K562 (cell line): ENCODE measurements around the gene NOTO. TPM values are rescaled to one million over a fixed set of nuclear protein-coding genes. Genes with fewer than 3 reads are reported as not detected.
A peak's percentile ranks its signal among the peaks of the same experiment; 100 is the strongest.

Experiments used
- ATF6 ChIP-seq: sonication (generic); formaldehyde crosslinking; IDR thresholded peaks from 2 replicates; pipeline ENCODE4 v1.4.0; 2020; ENCODE audit warnings: mild to moderate bottlenecking, missing genetic modification reagents
- BCOR ChIP-seq: fragments of 450-650 bp; IDR thresholded peaks from 2 replicates; pipeline ENCODE4 v1.6.1; 2016
- DPF2 ChIP-seq: fragments of 450-650 bp; IDR thresholded peaks from 2 replicates; pipeline ENCODE4 v1.6.1; 2016
- FOS ChIP-seq: IDR thresholded peaks from 3 replicates; pipeline ENCODE4 v1.6.1; 2011; ENCODE audit not compliant: insufficient read length; ENCODE audit errors: extremely low read depth
- FOXK2 ChIP-seq, 2 experiments: fragments of 450-650 bp; IDR thresholded peaks in 1 of 2; conservative IDR thresholded peaks in 1 of 2; 2 replicates each; pipeline ENCODE4 v1.6.1; 2016; ENCODE audit warnings: low read depth in 2 of 2, mild to moderate bottlenecking in 1 of 2
- HDAC2 ChIP-seq: fragments of 450-650 bp; IDR thresholded peaks from 2 replicates; pipeline ENCODE4 v1.6.1; 2016; ENCODE audit warnings: mild to moderate bottlenecking
- KDM2B ChIP-seq: fragments of 250-450 bp; sonication (Bioruptor Pico); IDR thresholded peaks from 2 replicates; pipeline ENCODE4 v1.8.0; 2021; ENCODE audit warnings: mild to moderate bottlenecking, moderate library complexity
- KDM4B ChIP-seq, 2 experiments: fragments of 450-650 bp in 1 of 2; sonication (generic) in 1 of 2; IDR thresholded peaks; 2 replicates each; pipeline ENCODE4 v1.6.1; 2016 to 2017; ENCODE audit warnings: borderline replicate concordance in 2 of 2, antibody characterized with exemption in 1 of 2, low read depth in 1 of 2, mild to moderate bottlenecking in 1 of 2
- PBX2 ChIP-seq, 2 experiments: IDR thresholded peaks in 1 of 2; conservative IDR thresholded peaks in 1 of 2; 2 replicates each; pipeline ENCODE4 v1.6.1; 2016; ENCODE audit warnings: low read depth in 2 of 2, mild to moderate bottlenecking in 1 of 2, missing compliant biosample characterization in 1 of 2, missing genetic modification characterization in 1 of 2, moderate library complexity in 1 of 2
- POLR2G ChIP-seq: fragments of 200-400 bp; formaldehyde crosslinking; IDR thresholded peaks from 2 replicates; pipeline ENCODE4 v1.6.1; 2017; ENCODE audit warnings: low read depth, mild to moderate bottlenecking, antibody characterized with exemption, low read length, moderate library complexity
- POLR3A ChIP-seq: IDR thresholded peaks from 2 replicates; pipeline ENCODE4 v1.6.1; 2011; ENCODE audit warnings: borderline replicate concordance, mild to moderate bottlenecking, moderate library complexity; ENCODE audit not compliant: insufficient read length, insufficient read depth; ENCODE audit errors: extremely low read depth
- RFX1 ChIP-seq: fragments of 450-650 bp; IDR thresholded peaks from 2 replicates; pipeline ENCODE4 v1.6.1; 2016; ENCODE audit warnings: mild to moderate bottlenecking, moderate library complexity
- SAP30 ChIP-seq: fragments of 200-600 bp; sonication (generic); IDR thresholded peaks from 2 replicates; pipeline ENCODE4 v1.6.1; 2012; ENCODE audit warnings: borderline replicate concordance, low read depth, mild to moderate bottlenecking, moderate library complexity, low read length, control low read depth, inconsistent platforms; ENCODE audit not compliant: insufficient read depth, poor library complexity, severe bottlenecking
- SMAD4 ChIP-seq: fragments of 250-450 bp; sonication (Bioruptor Pico); conservative IDR thresholded peaks from 2 replicates; pipeline ENCODE4 v1.8.0; 2021; ENCODE audit warnings: inconsistent platforms, mild to moderate bottlenecking, moderate library complexity
- SRF ChIP-seq, 2 experiments: fragments of 250-450, 450-650 bp in 1 of 2; sonication (Bioruptor Pico) in 1 of 2; sonication (generic) in 1 of 2; formaldehyde crosslinking; IDR thresholded peaks; 2 replicates each; pipeline versions ENCODE4 v1.5.0 to v1.5.1; 2020 to 2022; ENCODE audit warnings: mild to moderate bottlenecking in 1 of 2, missing genetic modification reagents in 1 of 2
- SUPT5H ChIP-seq: fragments of 450-650 bp; IDR thresholded peaks from 2 replicates; pipeline ENCODE4 v1.6.1; 2016
- TFE3 ChIP-seq: fragments of 450-650 bp; formaldehyde crosslinking; IDR thresholded peaks from 2 replicates; pipeline ENCODE4 v1.4.0; 2020; ENCODE audit warnings: mild to moderate bottlenecking, mixed read lengths
- ZNF507 ChIP-seq: conservative IDR thresholded peaks from 2 replicates; pipeline ENCODE4 v1.6.1; 2017; ENCODE audit warnings: missing genetic modification characterization, missing compliant biosample characterization
- polyA plus RNA-seq, 8 experiments: library from polyadenylated mRNA; depleted of rRNA in 4 of 8; stranded (reverse) in 5 of 8; unstranded in 3 of 8; fragments of >200 nt; fragmentation: Nextera tagmentation in 2 of 8; fragmentation: Illumina TruSeq in 1 of 8; extraction: Ambion mirVana in 2 of 8; extraction: Trizol in 1 of 8; gene quantifications; 2 replicates each; pipeline versions ENCODE4 v1.2.1 to v1.2.3, GENCODE V29; 2011 to 2014; ENCODE audit warnings: inconsistent platforms in 1 of 8, missing spikeins in 1 of 8
- total RNA-seq, 7 experiments: library from RNA; depleted of rRNA in 6 of 7; stranded (reverse); fragments of >200 nt in 6 of 7; fragmentation: Illumina TruSeq in 2 of 7; extraction: Trizol in 2 of 7; gene quantifications; 2 replicates each; pipeline versions ENCODE4 v1.2.1 to v1.2.3, GENCODE V29; 2011 to 2021; ENCODE audit warnings: low replicate concordance in 1 of 7

Gene NOTO
- total and polyA plus RNA-seq, 9 of the 15 experiments (the other 6 are each of a cell fraction or from before 2014, with no cell fraction given), result not detected

GRCh38 chr2:73233154-73233931 lies 31.0 kb downstream of the NOTO start, which contains the start of gene PRADC1 (continued):
- TF ChIP-seq PBX2 (CRISPR knock-in tag; IDR thresholded peaks at IDR 0.05; ENCODE audit: low read depth) (peak; percentile 80), PBX2 (tag; conservative IDR thresholded peaks at IDR 0.05; ENCODE audit: low read depth) (peak; percentile 97), POLR2G (peak; percentile 83), SRF (CRISPR knock-in tag; IDR thresholded peaks at IDR 0.05) (peak in 1 of 2 experiments; percentile 82; a peak in 1 of 4 replicates), KDM2B (CRISPR knock-in tag) (0 out of 2 replicates have a peak, but pooled peaks have one; percentile 37), FOS (peak; percentile 99), SMAD4 (CRISPR knock-in tag) (no peak), RFX1 (no peak), BCOR (peak; percentile 44; the same call in 1 of the 2 replicates), SUPT5H (peak; percentile 66), HDAC2 (peak; percentile 28; the same call in 1 of the 2 replicates), ZNF507 (no peak), KDM4B (IDR thresholded peaks at IDR 0.05; ENCODE audit: borderline replicate concordance in 2 of 2, low read depth in 1 of 2) (0 out of 4 replicates have a peak, but pooled peaks of 1 of the 2 experiments have one; percentile 7), DPF2 (0 out of 2 replicates have a peak, but pooled peaks have one; percentile 24), ATF6 (CRISPR knock-in tag) (peak; percentile 45; the same call in 1 of the 2 replicates), TFE3 (CRISPR knock-in tag) (no peak), POLR3A (no peak), SAP30 (peak; percentile 36), FOXK2 (conservative IDR thresholded peaks at IDR 0.05 in 1 of 2, IDR thresholded peaks at IDR 0.05 in 1 of 2; ENCODE audit: low read depth in 2 of 2) (peak; percentile 83 to 90)
